NCI-H128 (cell line): ENCODE results near the gene MBD3.

Experiments
- DNase-seq: peaks from one replicate; lab custom pipeline; 2025; ENCODE audit not compliant: unreplicated experiment; lab: John Stamatoyannopoulos, UW

MBD3 gene

GRCh38 chr19:1601613-1602064, 9.0 kb upstream of the MBD3 start:
- no peak for DNase-seq

- DNase-seq, result no peak
Measured at GRCh38 chr19:1599460-1599846, 6.8 kb upstream of the MBD3 start.

DNA sequence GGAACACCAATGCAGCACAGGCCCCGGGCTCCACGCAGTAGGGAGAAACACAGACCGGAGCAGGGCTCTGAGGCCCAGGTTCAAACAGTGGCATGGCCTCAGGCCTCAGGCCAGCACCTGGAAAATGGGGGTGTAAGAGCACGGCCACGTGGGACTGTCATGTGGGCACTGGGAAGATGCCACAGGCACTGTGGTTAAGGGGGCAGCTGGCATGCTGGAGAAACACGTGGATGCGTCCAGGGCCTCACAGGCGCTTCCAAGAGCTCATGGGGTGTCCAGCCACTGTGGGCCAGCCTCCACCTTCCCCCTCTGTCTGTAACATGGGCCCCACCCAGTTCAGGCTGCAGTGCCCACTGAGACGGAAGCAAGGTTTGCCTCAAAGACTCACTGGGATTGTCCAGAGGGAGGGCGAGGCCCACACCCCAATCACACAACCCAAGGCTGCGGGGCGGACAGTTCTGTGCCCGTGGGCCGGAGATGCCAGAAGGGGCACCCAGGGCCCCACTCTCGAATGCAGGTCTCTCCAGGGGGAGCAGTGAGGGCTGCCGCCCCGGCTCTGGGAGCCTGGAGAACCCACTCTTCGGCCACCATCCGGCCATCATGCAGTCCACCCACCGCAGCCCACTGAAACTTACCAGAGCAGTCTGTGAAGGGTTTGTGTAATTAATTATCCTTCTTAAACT, 6.3 kb upstream of the MBD3 start:
- DNase-seq, result no peak

GRCh38 chr19:1593501-1593772, 772 bp upstream of the MBD3 start:
- DNase-seq, result no peak

GRCh38 chr19:1592024-1592754, 476 bp downstream of the MBD3 start:
- peak; percentile 72 for DNase-seq

DNA sequence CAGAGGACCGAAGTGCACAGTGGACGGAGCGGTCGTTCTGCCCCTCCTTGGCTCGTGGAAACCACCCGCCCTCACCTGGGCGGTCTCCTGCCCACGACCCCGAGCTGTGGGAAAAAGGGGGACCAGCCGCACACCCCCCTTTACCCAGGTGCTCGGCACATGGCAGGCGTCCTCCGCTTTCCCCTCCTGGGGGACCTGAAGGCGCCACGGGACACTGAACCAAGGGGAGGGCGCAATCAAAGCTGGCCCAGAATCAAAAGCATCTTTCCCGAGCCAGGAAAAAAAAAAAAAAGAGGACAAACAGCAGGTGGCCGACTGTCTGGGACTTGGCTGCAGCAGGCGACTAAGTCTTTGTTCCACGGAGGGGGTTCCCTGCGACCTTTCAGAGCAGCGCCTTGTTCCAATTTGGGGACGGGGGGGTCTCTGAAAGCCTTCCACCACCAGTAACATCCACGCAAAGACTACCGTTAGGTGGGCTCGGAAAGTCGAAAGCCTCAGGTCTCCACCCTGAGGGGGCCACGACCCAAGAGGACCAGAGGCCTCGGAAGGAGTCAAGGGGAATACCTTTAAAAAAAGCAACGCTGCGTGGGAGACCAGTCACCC, 1.1 kb downstream of the MBD3 start:
- no peak for DNase-seq

DNA sequence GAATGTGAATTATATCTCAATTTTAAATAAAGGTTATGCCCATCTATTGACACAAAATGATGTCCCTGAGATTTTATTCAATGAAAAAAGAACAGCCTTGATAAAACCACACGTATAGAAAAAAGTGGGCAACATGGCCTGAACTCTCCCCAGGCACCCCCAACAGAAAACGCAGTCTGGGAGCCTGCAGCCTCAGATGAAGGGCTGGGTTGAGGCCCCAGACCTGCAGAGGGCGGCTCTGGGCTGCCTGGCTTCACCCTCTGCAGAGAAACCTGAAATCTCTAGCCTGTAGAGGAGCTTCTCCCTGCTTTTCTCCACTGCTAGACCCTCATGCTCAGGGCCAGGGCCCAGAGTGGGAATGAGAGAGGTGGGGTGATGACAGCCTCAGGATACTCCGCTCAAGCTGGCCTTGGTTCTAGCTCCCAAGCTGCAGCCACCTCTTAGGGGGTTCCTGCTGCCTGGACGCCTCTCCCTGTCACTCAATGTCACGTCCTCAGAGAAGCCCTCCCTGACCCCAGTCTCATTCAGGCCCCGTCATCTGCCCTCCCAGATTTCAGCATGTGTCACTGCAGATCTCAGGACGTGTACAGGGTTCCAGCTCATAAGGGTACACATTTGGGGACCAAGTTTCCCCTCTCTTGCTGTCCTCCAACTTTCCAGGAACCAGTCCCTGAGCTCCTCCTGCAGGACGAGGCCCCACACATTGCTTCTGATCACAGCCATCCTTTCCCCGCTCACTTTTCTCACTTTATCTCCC, 1.8 kb downstream of the MBD3 start:
- no peak for DNase-seq

DNA sequence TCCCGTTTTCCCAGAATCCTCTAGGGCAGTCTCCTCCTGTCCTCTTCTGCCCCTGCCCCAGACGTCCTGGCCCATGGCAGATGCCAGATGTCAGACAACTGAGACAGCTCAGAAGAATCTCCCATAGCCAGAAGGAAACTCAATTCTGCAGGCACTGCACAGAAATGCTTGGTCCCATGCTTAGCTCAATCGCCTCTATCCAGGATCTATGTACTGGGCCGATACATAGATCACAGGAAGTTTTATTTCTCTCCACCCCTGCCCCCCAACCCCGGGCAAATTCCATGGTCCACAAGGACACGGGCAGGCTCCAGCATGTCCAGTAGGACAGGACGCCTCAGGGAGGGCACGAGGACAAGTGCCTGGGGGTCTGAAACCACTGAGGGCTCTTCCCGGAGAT, 4.8 kb downstream of the MBD3 start:
- DNase-seq, result no peak

GRCh38 chr19:1585243-1585580, 7.5 kb downstream of the MBD3 start:
- DNase-seq, result no peak

- no peak for DNase-seq
Measured at GRCh38 chr19:1584500-1585242, 8.0 kb downstream of the MBD3 start.

- DNase-seq, result no peak
Measured at GRCh38 chr19:1582201-1582600, 10.5 kb downstream of the MBD3 start.

DNA sequence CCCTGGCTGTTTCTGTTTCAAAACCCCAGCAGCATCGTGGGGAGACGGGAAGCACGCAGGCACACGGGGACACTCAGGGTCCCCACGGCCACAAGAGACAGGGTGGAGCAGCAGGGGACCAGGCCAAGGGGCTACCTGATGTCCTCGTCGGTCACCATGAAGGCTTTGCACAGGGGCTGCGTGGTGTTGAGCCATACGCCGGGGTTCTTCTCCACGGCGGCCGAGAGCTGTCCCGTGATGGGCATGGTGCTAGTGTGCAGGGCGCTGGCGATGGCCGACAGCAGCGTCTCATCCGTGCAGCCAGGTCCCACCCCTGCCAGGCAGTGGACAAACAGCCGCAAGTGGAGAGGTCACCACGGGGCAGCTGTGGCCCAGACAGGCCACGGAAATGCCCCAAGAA, 11.7 kb downstream of the MBD3 start:
- no peak for DNase-seq

DNA sequence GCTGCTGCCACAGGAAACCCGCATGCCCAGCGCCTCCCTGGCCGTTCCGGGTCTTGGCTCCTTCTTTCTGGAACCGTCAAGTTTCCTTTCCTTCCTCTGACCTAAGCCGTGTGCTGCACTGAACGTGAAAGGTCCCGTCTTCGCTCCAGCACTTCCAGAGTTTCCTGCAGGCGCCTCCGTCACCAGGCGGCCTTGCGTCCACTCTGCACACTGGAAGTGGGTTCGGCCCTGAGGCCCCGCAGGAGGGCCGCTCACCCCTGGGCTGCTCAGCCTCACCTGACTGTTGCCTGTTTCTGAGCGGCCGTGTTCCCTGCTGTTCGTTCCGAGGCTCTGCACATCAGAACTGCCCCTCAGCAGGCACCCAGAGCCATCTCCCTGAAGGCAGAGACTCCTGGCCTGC, 12.3 kb downstream of the MBD3 start:
- DNase-seq, result no peak

- DNase-seq, result no peak
Measured at GRCh38 chr19:1579222-1579621, 13.4 kb downstream of the MBD3 start.

GRCh38 chr19:1577929-1578618, 14.6 kb downstream of the MBD3 start:
- DNase-seq, result no peak

- peak; percentile 36 for DNase-seq
Measured at GRCh38 chr19:1577090-1577928, 15.4 kb downstream of the MBD3 start.

DNA sequence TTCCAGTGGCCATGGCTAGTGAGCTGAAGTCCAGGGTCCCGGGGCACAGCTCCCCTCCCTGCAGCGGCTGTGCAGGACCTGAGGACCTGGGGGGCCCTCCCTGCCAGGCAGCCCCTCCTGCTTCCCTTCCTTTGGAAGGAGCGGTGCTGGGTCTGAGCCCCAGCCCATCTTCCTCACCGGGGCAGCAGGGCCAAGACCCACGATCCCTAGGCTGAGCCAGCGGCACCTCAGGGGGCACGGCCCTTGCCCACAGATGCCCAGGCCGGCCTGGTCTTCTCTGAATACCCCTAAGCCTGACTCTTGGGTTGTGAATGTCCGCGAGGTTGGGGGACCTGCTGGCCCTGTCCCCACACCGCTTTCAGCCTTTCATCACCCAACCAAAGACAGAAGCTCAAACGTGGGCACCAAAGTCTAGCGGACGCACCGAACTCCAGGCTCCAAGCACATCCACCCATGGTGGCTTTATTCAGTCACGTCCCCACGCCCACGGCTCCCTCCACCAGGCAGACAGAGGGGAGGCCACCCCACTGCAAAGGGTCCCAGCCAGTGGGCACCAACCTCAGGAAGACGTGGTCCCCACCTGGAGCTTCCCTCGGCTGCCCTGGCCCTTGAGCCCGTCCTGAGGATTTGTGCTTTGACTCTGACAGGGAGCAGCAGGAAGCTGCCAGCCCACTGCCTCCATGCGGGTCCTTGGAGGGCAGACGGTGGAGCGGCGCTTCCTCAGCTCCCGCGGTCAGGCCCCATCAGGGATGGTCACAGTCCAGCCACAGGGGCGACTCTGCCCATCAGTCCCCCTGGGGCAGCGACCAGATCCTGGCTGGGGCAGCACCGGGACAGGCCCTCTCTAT, 16.2 kb downstream of the MBD3 start:
- no peak for DNase-seq

DNA sequence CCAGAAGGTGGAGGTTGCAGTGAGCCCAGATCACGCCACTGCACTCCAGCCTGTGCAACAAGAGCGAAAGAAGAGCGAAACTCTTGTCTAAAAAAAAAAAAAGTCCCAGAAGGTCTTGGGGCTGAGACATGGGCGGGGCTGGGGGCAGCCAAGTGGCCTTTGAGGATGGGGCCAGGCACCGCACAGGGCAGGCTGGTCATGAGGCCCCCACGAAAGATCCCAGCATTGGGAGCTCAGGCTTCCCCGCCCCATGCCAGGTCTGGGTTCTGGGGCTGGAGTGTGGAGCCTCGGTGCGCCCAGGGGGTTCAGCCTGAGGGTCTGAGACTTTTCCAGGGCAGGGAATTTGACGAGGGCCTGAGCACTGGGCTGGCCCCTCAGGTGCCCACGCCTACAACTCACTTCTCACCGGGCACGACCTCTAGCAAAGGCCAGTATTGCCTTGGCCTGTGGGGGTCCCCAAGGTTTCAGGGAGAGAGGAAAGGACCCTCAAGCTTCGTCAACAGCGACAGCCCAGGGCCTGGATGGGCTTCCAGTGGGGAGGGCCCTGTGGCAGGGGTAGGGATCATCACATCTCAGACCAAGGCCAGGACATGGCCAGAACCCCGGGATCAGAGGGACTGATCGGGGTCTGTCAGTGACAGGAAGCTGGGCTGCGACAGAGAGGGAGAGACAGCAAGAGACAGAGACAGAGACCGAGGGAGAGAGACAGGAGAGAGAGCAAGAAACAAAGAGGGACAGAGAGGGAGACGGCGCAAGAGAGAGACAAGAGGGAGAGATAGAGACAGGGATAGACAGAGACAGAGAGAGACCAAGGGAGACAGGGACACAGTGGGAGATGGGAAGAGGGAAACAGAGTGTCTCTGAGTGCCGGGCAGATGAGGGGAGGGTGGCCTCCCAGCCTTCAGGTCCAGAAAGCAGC, 17.1 kb downstream of the MBD3 start:
- no peak for DNase-seq
